Right hindlimb (tissue), 1 donor: ENCODE measurements around the gene SKAP2.

Source experiments
- DNase-seq: peaks from one replicate; pipeline ENCODE4 v3.0.0-alpha.2; 2018

SKAP2 gene

GRCh38 chr7:26630941-26631580, 233.3 kb downstream of the SKAP2 start:
- no peak for DNase-seq

DNA sequence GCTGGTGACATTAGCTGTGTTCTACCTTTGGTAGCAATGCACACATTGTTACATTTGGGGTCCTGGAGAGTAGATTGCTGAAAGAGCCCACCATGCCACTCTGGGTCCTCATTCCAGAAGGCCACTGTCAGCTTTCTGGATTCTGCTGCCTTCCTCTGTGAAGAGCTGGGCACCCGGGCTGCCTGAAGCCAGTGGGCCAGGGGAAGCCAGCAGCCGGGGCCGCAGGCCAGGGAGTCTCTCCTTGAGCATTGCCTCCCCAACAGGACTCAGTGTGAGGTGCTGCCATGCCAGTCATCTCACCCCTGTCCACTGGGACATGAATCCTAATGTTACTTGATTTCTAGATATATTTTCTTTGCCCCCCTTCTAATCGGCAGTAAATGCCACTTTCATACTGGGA, 234.0 kb downstream of the SKAP2 start:
- DNase-seq: no peak

GRCh38 chr7:26629696-26630095, 234.7 kb downstream of the SKAP2 start:
- no peak for DNase-seq

GRCh38 chr7:26627891-26628341, 236.5 kb downstream of the SKAP2 start:
- DNase-seq: no peak

DNA sequence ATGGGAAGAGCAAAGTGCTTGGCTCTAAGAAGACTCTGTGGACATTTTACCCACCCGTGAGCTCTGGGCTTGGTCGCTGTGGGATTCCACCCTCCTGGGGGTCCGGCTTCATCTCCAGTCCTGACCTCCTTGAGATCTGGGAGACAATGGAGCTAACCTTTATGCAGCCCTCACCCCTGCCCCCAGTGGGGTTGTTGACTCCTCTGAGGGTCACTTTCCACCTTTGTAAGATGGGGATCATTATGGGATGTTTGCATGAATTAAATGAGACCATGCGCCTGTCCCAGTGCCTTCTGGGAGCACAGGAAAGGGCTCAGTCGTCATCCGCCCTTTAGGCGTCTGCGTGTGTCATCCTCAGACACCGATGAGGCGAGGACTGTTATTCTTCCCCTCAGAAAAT, 237.2 kb downstream of the SKAP2 start:
- no peak for DNase-seq

- DNase-seq: no peak
These were observed 237.7 kb downstream of the SKAP2 start for GRCh38 chr7:26626687-26627086.

- no peak for DNase-seq
These were observed 238.2 kb downstream of the SKAP2 start for GRCh38 chr7:26626156-26626555.

DNA sequence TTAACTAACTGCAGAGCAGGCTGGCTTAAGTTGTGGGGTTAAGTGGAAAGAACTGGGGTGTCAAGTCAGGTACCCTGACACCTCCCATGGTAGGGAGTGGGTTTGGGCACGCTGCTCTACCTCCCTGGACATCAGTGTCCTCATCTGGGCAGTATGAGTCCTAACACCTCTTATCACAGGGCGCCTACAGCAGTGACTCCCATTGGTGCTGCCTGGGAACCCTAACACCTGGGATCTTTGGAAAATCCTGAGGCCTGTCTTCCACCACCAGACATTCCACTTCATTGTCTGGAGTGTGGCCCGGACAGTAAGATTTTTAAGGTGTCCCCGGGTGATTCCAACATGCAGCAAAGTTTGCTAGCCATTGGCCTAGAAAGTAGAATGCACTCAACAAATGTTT, 239.1 kb downstream of the SKAP2 start:
- DNase-seq: no peak

GRCh38 chr7:26624839-26625238, 239.6 kb downstream of the SKAP2 start:
- DNase-seq: no peak

GRCh38 chr7:26624431-26624830, 240.0 kb downstream of the SKAP2 start:
- no peak for DNase-seq

- no peak for DNase-seq
These were observed 244.0 kb downstream of the SKAP2 start for GRCh38 chr7:26620352-26620751.

DNA sequence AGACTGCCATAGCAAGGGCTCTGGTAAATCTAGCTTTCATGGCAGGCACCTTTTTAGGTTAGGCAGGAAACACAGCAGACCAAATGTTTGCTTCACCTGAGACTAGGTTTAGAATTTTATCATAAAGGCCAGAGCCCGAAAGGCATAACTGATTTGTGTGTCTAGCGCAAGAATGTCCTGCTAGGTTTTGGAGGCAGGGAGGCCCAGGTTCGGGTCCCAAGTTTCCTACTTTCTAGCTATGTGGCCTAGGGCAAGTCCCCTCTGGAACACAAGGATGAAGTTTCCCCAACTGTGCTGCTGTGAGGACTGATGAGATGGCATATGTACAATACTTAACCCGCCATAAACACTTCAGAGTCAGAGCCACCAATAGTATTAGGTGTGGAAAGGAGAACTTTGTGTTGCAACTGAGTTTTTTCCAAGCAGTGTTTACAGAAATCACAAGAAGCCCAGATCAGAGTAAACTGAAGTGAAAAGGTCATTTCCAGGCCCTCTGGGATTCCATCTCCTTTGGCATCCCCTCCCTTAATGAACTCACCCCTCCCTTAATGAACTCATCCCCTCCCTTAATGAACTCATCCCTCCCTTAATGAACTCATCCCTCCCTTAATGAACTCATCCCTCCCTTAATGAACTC, 244.9 kb downstream of the SKAP2 start:
- no peak for DNase-seq

- no peak for DNase-seq
These were observed 245.5 kb downstream of the SKAP2 start for GRCh38 chr7:26618898-26619297.

DNA sequence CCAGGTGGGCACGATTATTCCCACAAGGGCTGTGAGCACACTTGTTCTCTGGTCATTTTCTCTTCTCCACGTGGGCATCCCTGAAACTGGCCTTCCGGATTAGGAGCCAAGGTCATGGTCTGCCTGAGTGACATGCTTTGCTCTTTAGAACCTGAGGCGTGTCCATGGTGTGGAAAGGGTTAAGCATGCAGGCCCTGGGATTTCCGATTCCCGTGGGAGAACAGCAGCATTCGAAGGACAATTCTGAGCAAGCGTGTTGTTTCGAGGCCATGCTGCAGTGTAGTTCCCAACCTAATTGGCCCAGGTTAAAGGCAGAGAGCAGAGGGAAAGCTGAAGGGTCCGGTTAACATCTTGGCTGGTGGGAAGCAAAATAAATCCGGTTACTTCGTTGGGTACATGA, 245.9 kb downstream of the SKAP2 start:
- no peak for DNase-seq
